ENCODE results near the gene OVCH1. TPM values are rescaled to one million over a fixed set of nuclear protein-coding genes. Genes with fewer than 3 reads are reported as not detected.

The OVCH1 gene
- total RNA-seq, 1 experiment from 2014 or later, result 1.9 TPM

- no peaks in the 10 kb centered on the region for H3K27me3 Mint-ChIP-seq (ENCODE audit: insufficient read depth, unreplicated experiment)
- H3K27ac Mint-ChIP-seq (ENCODE audit: low read depth, unreplicated experiment), result no peak overlapping the region
- ChIA-PET POLR2A (no interaction called here), CTCF (no interaction called here)
- no peak for DNase-seq (ENCODE audit: unreplicated experiment)
- H3K36me3 Mint-ChIP-seq (ENCODE audit: insufficient read depth, unreplicated experiment), result peaks cover 95% of the 10 kb centered on the region
- BruUV-seq (replicated peaks), result no TSS peak
- H3K4me1 Mint-ChIP-seq (ENCODE audit: insufficient read depth, unreplicated experiment), result peaks cover 4% of the 10 kb centered on the region
- no peak for TF ChIP-seq CTCF (IDR thresholded peaks at IDR 0.05; ENCODE audit: unreplicated experiment)
- H3K9me3 Mint-ChIP-seq (ENCODE audit: unreplicated experiment), result no peaks in the 10 kb centered on the region
- H3K4me3 Mint-ChIP-seq (ENCODE audit: unreplicated experiment), result no peak overlapping the region
- intact Hi-C loops (cut with micrococcal nuclease), result loop anchor here (10.0 kb wide), 1 partner anchor 132 kb away; no protein-coding TSS in a partner anchor
These were observed 10.5 kb downstream of the OVCH1 start for GRCh38 chr12:29486972-29487371.

- no peaks in the 10 kb centered on the region for H3K27me3 Mint-ChIP-seq (ENCODE audit: insufficient read depth, unreplicated experiment)
- no peak for TF ChIP-seq CTCF (IDR thresholded peaks at IDR 0.05; ENCODE audit: unreplicated experiment)
- intact Hi-C loops (cut with micrococcal nuclease), result no loop called here
- no TSS peak for BruUV-seq (replicated peaks)
- no peaks in the 10 kb centered on the region for H3K4me1 Mint-ChIP-seq (ENCODE audit: insufficient read depth, unreplicated experiment)
- CTCF ChIA-PET, result interaction anchor here (0.6 kb wide), 1 partner anchor 372 kb away, joined by 3 read pairs; no protein-coding TSS in a partner anchor
- DNase-seq (ENCODE audit: unreplicated experiment), result no peak
- H3K27ac Mint-ChIP-seq (ENCODE audit: low read depth, unreplicated experiment), result no peak overlapping the region
- peaks cover 85% of the 10 kb centered on the region for H3K36me3 Mint-ChIP-seq (ENCODE audit: insufficient read depth, unreplicated experiment)
- H3K9me3 Mint-ChIP-seq (ENCODE audit: unreplicated experiment), result no peaks in the 10 kb centered on the region
- POLR2A ChIA-PET, result no interaction called here
- no peak overlapping the region for H3K4me3 Mint-ChIP-seq (ENCODE audit: unreplicated experiment)
These were observed 34.3 kb downstream of the OVCH1 start for GRCh38 chr12:29463198-29463597.

GRCh38 chr12:29460082-29460481 is 37.4 kb downstream of the OVCH1 start:
- no peak for TF ChIP-seq CTCF (IDR thresholded peaks at IDR 0.05; ENCODE audit: unreplicated experiment)
- no peaks in the 10 kb centered on the region for H3K27me3 Mint-ChIP-seq (ENCODE audit: insufficient read depth, unreplicated experiment)

GRCh38 chr12:29455087-29455486 is 42.4 kb downstream of the OVCH1 start:
- Mint-ChIP-seq H3K36me3 (ENCODE audit: insufficient read depth, unreplicated experiment) (peaks cover 61% of the 10 kb centered on the region), H3K9me3 (ENCODE audit: unreplicated experiment) (no peaks in the 10 kb centered on the region), H3K4me3 (ENCODE audit: unreplicated experiment) (no peak overlapping the region), H3K27ac (ENCODE audit: low read depth, unreplicated experiment) (no peak overlapping the region), H3K27me3 (ENCODE audit: insufficient read depth, unreplicated experiment) (no peaks in the 10 kb centered on the region), H3K4me1 (ENCODE audit: insufficient read depth, unreplicated experiment) (no peaks in the 10 kb centered on the region)
- no TSS peak for BruUV-seq (replicated peaks)
- DNase-seq (ENCODE audit: unreplicated experiment), result no peak
- POLR2A ChIA-PET, result no interaction called here
- intact Hi-C loops (cut with micrococcal nuclease), result no loop called here
- CTCF ChIA-PET, result no interaction called here
- TF ChIP-seq CTCF (IDR thresholded peaks at IDR 0.05; ENCODE audit: unreplicated experiment), result no peak

More at GRCh38 chr12:29460082-29460481, 37.4 kb downstream of the OVCH1 start:
- ChIA-PET POLR2A (no interaction called here), CTCF (interaction anchor here (0.6 kb wide), 1 partner anchor 1253 kb away, joined by 5 read pairs; no protein-coding TSS in a partner anchor)
- intact Hi-C loops (cut with micrococcal nuclease), result no loop called here
- no peaks in the 10 kb centered on the region for H3K4me1 Mint-ChIP-seq (ENCODE audit: insufficient read depth, unreplicated experiment)
- peaks cover 64% of the 10 kb centered on the region for H3K36me3 Mint-ChIP-seq (ENCODE audit: insufficient read depth, unreplicated experiment)
- no peaks in the 10 kb centered on the region for H3K9me3 Mint-ChIP-seq (ENCODE audit: unreplicated experiment)
- no peak overlapping the region for H3K4me3 Mint-ChIP-seq (ENCODE audit: unreplicated experiment)
- no peak for DNase-seq (ENCODE audit: unreplicated experiment)
- H3K27ac Mint-ChIP-seq (ENCODE audit: low read depth, unreplicated experiment), result no peak overlapping the region
- no TSS peak for BruUV-seq (replicated peaks)

Data from MCF 10A (cell line).